NCI-H1436 treated with DMSO at 0.1 percent for 48 hours (cell line): ENCODE results near the gene VWA5A.
"Not testable (repeated sequence)": the region's sequence is repeated elsewhere in the genome, so short reads cannot be mapped to it uniquely, and the experiment has no call there.

Source experiments
- DNase-seq: peaks from one replicate; lab custom pipeline; 2025; lab: John Stamatoyannopoulos, UW

The VWA5A gene

DNA sequence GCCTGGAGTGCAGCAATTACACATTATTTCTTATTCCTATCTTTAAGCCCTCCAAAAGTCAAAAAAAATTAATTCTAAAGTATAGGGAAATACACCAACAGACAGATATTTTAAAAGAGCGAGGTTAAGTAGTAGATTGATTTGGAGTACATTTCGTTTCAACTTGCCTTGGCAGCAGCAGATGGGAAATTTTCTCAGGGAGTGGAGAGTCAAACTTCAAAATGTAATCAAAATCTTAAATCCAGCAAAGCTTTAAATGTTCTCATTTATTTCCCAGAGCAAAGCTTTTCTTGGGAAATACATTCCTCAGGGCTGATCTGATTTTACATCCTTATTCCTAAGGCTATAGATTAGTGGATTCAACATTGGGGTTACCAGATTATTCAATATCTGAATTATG, 21.9 kb upstream of the VWA5A start:
- no peak for DNase-seq

DNA sequence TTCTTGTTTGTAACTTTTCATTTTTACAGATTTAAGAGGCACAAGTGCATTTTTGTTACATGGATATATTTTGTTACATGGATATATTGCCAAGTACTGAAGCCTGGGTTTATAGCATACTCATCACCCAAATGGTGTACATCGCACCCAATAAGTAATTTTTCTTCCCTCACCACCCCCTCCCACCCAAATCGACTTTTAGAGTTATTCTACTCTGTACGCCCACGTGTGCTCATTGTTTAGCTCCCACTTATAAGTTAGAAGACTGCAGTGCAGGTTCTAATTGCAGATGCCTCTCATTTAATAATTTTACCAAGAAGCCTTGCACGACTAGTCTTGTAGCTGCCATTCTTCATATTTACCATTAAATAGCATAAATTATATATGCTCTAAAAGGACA, 20.5 kb upstream of the VWA5A start:
- no peak for DNase-seq

- DNase-seq: no peak
These were observed 18.9 kb upstream of the VWA5A start for GRCh38 chr11:124096364-124096763.

DNA sequence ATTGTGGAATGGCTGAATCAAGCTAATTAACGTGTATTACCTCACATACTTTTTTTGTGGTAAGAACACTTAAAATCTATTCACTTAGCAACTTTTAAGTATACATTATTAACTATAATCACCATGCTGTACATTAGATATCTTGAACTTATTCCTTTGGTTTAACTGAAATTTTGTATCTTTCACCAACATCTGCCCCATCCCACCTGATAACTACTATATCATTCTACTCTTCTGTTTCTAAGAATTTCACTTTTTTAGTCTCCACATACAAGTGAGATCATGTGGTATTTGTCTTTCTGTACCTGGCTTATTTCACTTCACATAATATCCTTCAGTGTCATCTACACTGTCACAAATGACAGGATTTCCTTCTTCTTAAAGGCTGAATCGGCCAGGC, 17.1 kb upstream of the VWA5A start:
- no peak for DNase-seq

- no peak for DNase-seq
These were observed 13.5 kb upstream of the VWA5A start for GRCh38 chr11:124101737-124102136.

DNA sequence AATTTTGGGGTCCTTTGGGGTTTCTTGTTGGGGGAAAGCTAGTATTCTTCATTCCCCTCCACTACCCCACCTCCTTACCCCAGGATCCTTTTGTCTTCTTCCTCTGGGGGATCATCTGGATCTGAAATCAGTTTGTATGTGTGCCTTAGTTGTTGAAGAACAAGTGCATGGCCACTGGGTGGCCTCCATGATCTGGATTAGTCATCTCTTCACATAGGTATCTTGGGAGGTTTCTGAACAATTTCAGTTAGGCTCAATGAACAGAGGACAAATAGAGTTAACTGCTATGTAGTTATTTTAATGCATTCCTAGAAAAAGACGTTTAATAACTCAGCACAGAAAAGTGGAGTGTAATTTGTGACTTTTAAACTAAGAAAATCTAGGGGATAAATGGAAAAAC, 7.1 kb upstream of the VWA5A start:
- no peak for DNase-seq

- DNase-seq: no peak
These were observed 5.9 kb upstream of the VWA5A start for GRCh38 chr11:124109377-124109776.

GRCh38 chr11:124110201-124110600, 5.0 kb upstream of the VWA5A start:
- DNase-seq: no peak

DNA sequence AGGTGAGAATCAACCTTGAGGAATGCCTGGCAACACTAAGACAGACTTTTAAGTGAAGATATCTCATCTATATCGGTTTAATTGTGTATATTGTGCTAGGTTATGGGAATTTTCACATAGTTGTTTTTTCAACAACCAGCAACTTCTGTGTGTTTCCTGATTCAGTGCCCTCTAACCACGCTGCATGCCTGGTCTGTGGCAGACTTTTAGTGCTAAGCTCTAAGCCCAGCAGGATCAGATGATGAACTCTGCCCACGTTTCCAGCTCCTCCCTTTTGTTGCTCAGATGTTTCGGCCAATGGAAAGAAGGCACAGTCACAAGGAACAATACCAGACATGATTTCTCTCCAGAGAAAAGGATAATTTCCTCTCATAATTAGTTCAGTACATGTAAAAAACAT, 1.4 kb upstream of the VWA5A start:
- DNase-seq: no peak

DNA sequence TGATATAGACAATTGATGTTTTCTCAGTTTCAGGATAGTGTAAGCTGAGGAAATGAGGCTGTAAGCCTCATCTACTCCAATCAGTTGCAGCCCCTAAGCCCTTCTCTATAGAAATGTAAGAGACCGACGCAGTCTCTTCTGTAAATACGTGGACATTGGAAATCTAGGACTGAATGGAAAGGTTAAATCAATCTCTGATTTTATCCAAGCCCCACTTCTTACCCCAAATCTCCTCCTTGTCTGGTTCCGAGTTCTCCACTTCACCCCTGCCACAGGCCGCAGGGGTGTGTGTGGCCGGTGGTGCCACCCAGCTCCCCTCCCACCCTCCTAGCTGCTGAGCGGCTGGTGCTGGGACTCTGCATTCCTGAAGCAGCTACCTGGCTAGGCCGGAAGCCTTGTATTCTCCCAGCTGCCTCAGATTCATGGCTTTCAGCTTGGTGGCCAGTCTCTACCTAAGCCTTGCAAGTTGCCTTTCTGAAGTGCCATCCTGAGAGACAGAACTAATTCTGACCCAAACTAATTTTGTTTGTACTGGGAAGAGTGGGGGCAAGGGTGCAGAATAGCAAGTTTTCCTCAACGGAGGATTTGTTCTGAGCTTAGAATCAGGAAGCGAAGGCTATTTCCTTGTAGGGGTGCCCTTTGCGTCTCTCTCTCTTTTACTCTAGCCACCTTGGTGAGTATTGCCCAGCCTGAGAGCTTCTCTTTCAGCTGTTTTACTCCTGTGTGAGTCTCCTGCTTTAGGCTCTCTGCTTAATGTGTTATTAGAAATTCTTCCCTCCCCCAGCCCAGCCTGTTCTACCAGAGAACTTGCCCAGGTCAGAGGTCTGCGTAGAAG, 749 bp downstream of the VWA5A start:
- no peak for DNase-seq

DNA sequence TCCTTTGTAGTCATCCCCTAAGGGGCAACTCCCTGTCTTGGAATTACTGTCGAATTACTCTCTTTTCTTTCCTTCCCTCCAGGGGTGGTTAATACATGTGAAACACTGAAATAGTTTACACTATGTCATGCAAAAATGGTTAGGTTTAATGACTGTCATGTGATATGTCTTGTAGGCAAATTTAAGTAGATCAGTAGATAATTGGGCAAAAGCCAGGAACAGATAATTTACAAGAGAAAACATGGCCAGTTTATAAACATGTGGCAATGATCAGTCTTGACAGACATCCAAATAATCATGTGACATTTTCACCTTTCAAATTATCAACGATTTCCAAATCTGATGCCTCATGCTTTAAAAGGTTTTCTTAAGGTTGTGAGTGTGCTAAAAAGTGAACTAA, 3.9 kb downstream of the VWA5A start:
- DNase-seq: no peak

DNA sequence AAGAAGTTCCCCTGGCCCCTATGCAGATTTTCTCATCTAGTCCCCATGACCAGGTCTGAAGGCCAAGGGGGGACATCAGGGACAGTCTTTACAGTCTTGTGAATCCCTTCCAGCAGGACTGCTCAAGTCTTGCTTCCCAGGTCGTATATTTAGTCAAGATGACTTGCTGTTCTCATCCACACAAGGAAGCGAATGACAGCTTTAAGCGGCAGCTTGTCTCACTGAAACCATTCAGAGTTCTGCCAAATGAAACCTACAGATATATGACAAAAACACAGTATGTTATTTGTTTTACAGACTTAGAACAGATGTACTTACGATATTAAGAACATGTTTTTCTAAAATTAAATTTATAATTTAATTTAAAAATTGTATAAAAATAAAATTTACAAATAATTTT, 5.6 kb downstream of the VWA5A start:
- no peak for DNase-seq

DNA sequence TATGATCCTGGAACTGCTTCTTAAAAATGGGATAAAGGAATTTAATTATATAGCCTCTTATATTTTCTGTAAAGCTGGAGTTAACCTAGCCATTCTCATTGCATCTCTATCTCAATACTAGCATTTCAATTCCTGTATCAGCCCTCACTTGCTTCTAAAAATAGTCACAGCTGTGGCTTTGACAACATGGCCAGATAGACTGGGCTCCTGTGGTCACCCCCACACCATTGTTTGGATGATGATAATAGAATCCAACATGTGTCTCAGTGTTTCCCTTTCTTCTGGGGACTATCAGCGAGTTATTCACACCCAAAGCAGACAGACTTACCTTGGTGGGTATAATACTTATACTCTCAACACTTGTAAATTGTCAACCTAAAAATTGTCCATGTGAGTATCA, 6.9 kb downstream of the VWA5A start:
- DNase-seq: no peak

GRCh38 chr11:124123622-124124021, 8.4 kb downstream of the VWA5A start:
- no peak for DNase-seq

DNA sequence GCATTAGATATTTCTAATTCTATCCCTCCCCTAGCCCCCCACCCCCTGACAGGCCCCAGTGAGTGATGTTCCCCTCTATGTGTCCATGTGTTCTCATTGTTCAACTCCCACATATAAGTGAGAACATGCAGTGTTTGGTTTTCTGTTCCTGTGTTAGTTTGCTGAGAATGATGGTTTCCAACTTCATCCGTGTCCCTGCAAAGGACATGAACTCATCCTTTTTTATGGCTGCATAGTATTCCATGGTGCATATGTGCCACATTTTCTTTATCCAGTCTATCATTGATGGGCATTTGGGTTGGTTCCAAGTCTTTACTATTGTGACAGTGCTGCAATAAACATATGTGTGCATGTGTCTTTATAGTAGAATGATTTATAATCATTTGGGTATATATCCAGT, 11.9 kb downstream of the VWA5A start:
- not testable (repeated sequence) for DNase-seq

DNA sequence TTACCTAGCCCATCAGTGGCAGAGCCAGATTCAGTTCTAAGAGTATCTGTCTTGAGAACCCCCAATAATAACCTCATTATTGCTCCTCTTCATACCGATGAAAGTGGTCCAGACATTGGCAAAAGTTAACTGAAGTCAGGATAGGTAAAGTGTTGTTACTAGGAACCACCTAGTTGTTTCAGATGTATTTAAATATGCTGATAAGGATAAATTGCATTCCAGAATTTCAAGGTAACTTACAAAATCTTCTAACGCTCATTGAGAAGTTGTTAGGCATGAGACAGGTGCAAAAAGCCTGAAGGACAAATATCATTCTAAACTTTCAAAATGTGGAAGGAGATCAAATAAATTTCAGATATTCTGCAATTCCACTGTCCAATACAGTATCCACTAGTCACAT, 27.8 kb downstream of the VWA5A start:
- DNase-seq: no peak

DNA sequence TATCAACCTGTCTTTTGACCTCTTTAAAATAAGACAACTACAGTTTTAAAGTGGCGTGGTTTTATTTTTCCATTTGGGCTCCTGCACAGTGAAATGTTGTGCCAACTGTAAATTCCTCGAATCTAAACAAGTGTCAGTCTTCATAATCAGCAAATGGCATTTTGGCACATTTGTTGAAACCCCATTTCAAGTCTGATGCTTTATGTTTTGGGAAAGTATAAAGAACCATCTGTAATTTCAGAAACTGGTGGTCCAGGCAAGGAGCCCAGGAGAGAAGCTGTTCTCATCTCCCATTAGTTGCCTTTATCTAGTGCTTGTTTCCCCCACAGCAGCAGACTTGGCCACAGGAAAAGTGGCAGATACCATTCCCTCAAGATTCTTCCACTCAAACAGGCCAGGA, 32.7 kb downstream of the VWA5A start:
- DNase-seq: no peak

DNA sequence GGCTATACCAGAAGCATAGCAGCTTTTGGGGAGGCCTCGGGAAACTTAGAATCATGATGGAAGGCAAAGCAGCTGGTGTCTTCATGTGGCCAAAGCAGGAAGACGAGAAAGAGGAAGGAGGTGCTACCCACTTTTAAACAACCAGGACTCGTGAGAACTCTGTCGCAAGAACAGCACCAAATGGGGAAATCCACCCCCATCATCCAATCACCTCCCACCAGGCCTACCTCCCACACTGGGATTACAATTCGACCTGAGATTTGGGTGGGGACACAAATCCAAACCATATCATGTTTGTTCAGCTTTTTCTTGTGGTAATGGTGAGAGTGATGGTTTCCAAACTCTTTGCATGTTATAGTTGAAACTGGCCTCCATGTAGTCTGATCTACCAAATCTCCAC, 35.4 kb downstream of the VWA5A start:
- no peak for DNase-seq

DNA sequence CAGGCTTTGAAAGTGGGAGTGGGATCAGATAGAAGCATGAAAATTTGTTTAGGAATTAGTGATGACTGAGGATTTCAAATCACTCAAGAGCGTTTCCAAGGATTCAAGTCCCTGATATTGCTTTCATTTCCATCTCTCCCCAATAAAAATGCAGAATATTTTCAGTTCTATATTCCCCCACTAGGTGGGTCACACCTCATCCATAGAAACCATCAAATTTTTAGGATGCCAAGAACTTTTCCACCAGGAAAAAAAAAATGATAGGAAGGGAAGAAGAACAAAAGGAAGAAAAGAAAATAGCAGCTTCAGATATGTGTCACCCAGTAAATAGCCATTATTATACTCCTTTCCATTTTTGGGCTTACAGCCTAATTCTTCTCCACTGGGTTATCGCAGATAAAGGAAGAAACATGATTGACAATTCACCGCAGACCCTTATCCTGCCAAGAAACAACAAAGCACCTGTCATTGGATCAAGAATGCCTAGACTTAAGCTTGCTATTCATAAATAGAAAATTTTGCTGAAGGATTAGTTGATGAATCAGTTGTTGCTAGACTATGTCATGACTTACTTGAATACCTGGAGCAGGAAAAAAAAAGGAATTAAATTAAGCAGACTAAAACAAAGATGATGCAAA, 37.6 kb downstream of the VWA5A start:
- DNase-seq: no peak

DNA sequence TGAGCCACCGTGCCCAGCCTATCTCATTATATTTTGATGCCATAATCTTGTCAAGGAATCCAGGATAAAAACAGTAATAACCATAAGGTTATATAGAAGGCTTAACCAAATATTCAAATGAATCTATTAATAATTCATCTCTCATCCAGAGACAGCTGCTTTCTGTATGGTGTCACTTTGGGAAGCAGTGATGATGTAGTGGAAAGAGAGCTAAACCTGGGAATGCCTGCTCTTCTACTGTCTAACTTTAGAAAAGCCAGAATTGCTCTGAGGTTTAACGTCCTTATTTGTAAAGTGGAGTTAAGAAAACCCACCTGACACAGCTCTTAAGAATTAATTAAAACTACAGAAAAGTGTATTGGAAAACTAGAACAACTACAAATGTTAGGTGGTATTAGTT, 38.6 kb downstream of the VWA5A start:
- no peak for DNase-seq

- DNase-seq: no peak
These were observed 44.2 kb downstream of the VWA5A start for GRCh38 chr11:124159481-124159880.

GRCh38 chr11:124160986-124161385, 45.7 kb downstream of the VWA5A start:
- no peak for DNase-seq

- DNase-seq: no peak
These were observed 52.6 kb downstream of the VWA5A start for GRCh38 chr11:124167826-124168231.

GRCh38 chr11:124168796-124169195, 53.5 kb downstream of the VWA5A start:
- no peak for DNase-seq
